SK-N-MC (cell line): ENCODE measurements around the gene MAN1B1.

Source experiments
- DNase-seq: peaks from one replicate; pipeline ENCODE4 v3.0.0-alpha.2; 2011; ENCODE audit warnings: low read depth, low spot score
- H3K27ac ChIP-seq: fragments of 200-600 bp; sonication (generic); 2 replicates; pipeline ENCODE4 v1.5.1; 2016; ENCODE audit warnings: mixed run types
- H3K36me3 ChIP-seq: fragments of 200-600 bp; sonication (generic); 2 replicates; pipeline ENCODE4 v1.6.1; 2017; ENCODE audit warnings: antibody characterized with exemption, low read length, mixed read lengths; ENCODE audit not compliant: insufficient read depth
- H3K4me3 ChIP-seq: fragments of 200-600 bp; sonication (generic); 2 replicates; pipeline ENCODE4 v1.5.1; 2016
- H3K9ac ChIP-seq: fragments of 200-600 bp; sonication (generic); 2 replicates; pipeline ENCODE4 v1.8.0; 2017; ENCODE audit warnings: mixed run types, mixed read lengths; ENCODE audit not compliant: insufficient read length
- H3K9me3 ChIP-seq: fragments of 200-600 bp; sonication (generic); 2 replicates; pipeline ENCODE4 v1.6.1; 2017; ENCODE audit warnings: low read depth, mild to moderate bottlenecking, antibody characterized with exemption, low read length, moderate library complexity, mixed read lengths
- EZH2 ChIP-seq: fragments of 200-600 bp; sonication (generic); IDR thresholded peaks from one replicate; pipeline ENCODE4 v1.6.1; 2017; ENCODE audit warnings: antibody characterized with exemption
- FOXP2 ChIP-seq: optimal IDR thresholded peaks from 2 replicates; pipeline ENCODE3; 2011; ENCODE audit warnings: mild to moderate bottlenecking, moderate library complexity; ENCODE audit not compliant: insufficient read depth; ENCODE audit errors: extremely low read length, control extremely low read depth
- POLR2AphosphoS5 ChIP-seq: IDR thresholded peaks from 2 replicates; pipeline ENCODE4 v1.6.1; 2012; ENCODE audit warnings: mild to moderate bottlenecking, low read depth, low read length, borderline replicate concordance

Gene MAN1B1

GRCh38 chr9:137109250-137110146, 22.7 kb downstream of the MAN1B1 start:
- no peak for DNase-seq
- H3K36me3 ChIP-seq, result peaks cover 24% of the 10 kb centered on the region; the same call in 1 of the 2 replicates
- TF ChIP-seq FOXP2 (no peak), POLR2AphosphoS5 (no peak), EZH2 (no peak)
- no peak overlapping the region for H3K27ac ChIP-seq
- H3K9me3 ChIP-seq, result no peaks in the 10 kb centered on the region
- H3K4me3 ChIP-seq, result no peak overlapping the region
- H3K9ac ChIP-seq, result no peak overlapping the region

GRCh38 chr9:137110147-137110910, 23.5 kb downstream of the MAN1B1 start:
- no peak for TF ChIP-seq EZH2
- TF ChIP-seq POLR2AphosphoS5, result no peak
- TF ChIP-seq FOXP2, result no peak
- no peak for DNase-seq
- no peak overlapping the region for H3K4me3 ChIP-seq
- peaks cover 21% of the 10 kb centered on the region; the same call in 1 of the 2 replicates for H3K36me3 ChIP-seq
- no peak overlapping the region for H3K27ac ChIP-seq
- no peaks in the 10 kb centered on the region for H3K9me3 ChIP-seq
- no peak overlapping the region for H3K9ac ChIP-seq

- no peak for TF ChIP-seq POLR2AphosphoS5
- no peak for TF ChIP-seq EZH2
- TF ChIP-seq FOXP2, result no peak
- Histone ChIP-seq H3K9ac (no peak overlapping the region), H3K27ac (no peak overlapping the region), H3K4me3 (no peak overlapping the region), H3K9me3 (no peaks in the 10 kb centered on the region), H3K36me3 (peaks cover 19% of the 10 kb centered on the region; the same call in 1 of the 2 replicates)
- no peak for DNase-seq
Observed at GRCh38 chr9:137110911-137111787, 24.4 kb downstream of the MAN1B1 start.

GRCh38 chr9:137111788-137112563, 25.2 kb downstream of the MAN1B1 start:
- no peak overlapping the region for H3K27ac ChIP-seq
- DNase-seq, result no peak
- H3K4me3 ChIP-seq, result no peak overlapping the region
- H3K9ac ChIP-seq, result no peak overlapping the region
- H3K36me3 ChIP-seq, result peaks cover 17% of the 10 kb centered on the region; the same call in 1 of the 2 replicates
- no peaks in the 10 kb centered on the region for H3K9me3 ChIP-seq
- no peak for TF ChIP-seq FOXP2
- TF ChIP-seq EZH2, result no peak
- TF ChIP-seq POLR2AphosphoS5, result no peak; the same call in 1 of the 2 replicates

GRCh38 chr9:137112564-137113384, 26.0 kb downstream of the MAN1B1 start:
- no peak overlapping the region for H3K9ac ChIP-seq
- no peak overlapping the region for H3K4me3 ChIP-seq
- no peak for TF ChIP-seq EZH2
- no peak for TF ChIP-seq POLR2AphosphoS5
- no peak for TF ChIP-seq FOXP2
- peaks cover 14% of the 10 kb centered on the region; the same call in 1 of the 2 replicates for H3K36me3 ChIP-seq
- DNase-seq, result no peak
- H3K9me3 ChIP-seq, result no peaks in the 10 kb centered on the region
- no peak overlapping the region for H3K27ac ChIP-seq

GRCh38 chr9:137113385-137114159, 26.8 kb downstream of the MAN1B1 start:
- Histone ChIP-seq H3K4me3 (peak overlapping the region; percentile 63), H3K36me3 (peaks cover 9% of the 10 kb centered on the region; the same call in 1 of the 2 replicates), H3K27ac (no peak overlapping the region), H3K9ac (no peak overlapping the region), H3K9me3 (no peaks in the 10 kb centered on the region)
- TF ChIP-seq EZH2 (no peak), POLR2AphosphoS5 (no peak), FOXP2 (no peak)
- DNase-seq, result no peak
